NCI-H1436 (cell line): ENCODE data around the gene NEDD4L.

ENCODE experiments used
- DNase-seq: peaks from one replicate; lab custom pipeline; 2025; lab: John Stamatoyannopoulos, UW

NEDD4L gene

GRCh38 chr18:58349650-58350049 is 305.6 kb downstream of the NEDD4L start:
- DNase-seq, result no peak

GRCh38 chr18:58350526-58350925 is 306.5 kb downstream of the NEDD4L start:
- no peak for DNase-seq

DNA sequence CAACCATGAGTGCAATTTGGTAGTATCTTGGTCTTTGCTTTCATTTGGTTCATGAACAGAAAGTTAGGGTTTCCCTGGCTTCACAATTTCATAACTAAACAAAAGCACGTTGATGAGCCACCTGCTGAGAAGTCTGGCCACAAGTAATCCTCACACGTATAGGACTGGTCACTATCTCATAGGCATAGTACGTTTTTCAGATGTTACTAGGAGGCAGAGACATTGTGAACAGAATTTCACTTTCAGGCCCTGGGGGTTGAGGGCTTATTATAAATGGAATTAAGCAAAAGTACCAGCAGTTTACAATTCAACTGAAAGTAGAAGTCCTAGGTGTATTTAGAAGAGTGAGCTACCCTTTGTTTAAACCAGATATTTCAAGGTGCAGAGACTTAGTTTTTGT is 307.8 kb downstream of the NEDD4L start:
- DNase-seq, result no peak

- DNase-seq, result no peak
These were observed 309.6 kb downstream of the NEDD4L start for GRCh38 chr18:58353581-58353980.

GRCh38 chr18:58354051-58354450 is 310.0 kb downstream of the NEDD4L start:
- no peak for DNase-seq

- DNase-seq, result no peak
These were observed 310.8 kb downstream of the NEDD4L start for GRCh38 chr18:58354791-58355190.

DNA sequence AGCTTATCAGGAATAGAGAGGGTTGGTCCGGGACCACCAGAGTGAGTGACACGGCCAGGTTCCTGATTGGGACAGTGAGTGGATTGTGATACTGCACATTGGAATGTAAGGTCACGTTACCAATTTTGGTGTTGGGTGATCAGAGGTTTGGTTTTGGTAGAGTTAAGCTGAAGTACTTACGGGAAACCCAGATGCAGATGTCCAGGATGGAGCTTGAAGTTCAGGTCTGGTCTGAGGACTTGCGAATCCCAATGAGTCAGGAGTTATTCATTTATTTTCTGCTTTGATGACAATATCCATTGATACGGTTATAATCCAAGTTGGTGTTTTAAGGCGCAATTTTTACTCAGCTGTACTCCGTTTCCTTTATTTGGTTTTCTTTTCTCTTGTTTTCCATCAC is 311.2 kb downstream of the NEDD4L start:
- no peak for DNase-seq

DNA sequence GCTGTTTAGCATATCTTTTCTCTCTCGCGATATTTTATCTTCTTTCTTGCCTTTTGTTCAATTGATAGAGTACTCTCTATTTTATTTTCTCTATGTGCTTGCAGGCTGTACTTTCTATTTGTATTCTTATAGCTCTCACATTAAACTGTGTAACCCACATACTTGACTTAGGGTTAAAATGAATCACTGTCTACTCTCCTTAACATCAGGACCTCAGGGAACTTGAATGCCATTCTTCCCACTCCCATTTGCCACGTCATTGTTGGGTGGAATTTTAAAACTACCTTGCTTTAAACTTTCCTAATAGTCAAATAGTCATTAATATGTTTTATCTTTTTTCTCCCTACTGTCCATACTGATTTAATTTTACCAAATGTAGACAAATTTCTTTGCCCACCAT is 315.2 kb downstream of the NEDD4L start:
- no peak for DNase-seq

GRCh38 chr18:58359620-58360019 is 315.6 kb downstream of the NEDD4L start:
- DNase-seq, result no peak

DNA sequence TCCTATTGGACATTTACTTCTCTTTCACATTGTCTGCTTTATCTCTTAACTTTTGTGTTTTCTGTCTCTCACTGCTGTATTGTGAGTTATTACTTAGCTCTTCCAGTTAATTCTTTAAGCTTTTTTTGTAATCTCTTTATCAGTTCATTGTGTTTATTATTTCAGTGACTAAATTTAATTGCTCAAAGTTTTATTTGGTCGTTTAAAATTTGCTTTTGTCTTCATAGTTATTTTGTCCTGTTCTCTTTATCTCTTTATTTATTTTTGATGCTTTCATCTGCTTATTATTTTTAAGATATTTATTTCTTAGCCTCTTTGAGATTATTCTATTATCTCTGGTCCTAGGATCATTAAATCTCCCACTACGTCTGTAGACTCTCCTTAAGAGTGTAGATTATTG is 316.3 kb downstream of the NEDD4L start:
- no peak for DNase-seq

DNA sequence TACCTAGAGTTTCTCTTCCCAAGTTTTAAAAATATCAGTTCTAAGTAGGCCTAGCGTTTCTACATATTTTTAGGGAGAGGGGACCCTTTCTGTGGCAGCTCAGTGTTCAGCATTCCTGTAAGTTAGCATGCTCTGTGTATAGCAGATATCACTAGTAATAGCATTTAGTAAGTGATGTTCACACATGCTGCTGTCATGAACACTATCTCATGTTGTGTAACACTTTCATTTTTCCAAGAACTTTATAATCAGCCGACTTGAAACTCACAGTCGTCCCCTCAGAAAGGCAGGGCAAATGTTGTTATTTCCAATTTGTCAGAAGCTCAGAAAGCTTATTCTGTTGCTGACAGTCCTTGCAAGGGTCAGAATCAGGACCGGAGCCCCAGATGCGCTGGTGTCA is 317.2 kb downstream of the NEDD4L start:
- no peak for DNase-seq

DNA sequence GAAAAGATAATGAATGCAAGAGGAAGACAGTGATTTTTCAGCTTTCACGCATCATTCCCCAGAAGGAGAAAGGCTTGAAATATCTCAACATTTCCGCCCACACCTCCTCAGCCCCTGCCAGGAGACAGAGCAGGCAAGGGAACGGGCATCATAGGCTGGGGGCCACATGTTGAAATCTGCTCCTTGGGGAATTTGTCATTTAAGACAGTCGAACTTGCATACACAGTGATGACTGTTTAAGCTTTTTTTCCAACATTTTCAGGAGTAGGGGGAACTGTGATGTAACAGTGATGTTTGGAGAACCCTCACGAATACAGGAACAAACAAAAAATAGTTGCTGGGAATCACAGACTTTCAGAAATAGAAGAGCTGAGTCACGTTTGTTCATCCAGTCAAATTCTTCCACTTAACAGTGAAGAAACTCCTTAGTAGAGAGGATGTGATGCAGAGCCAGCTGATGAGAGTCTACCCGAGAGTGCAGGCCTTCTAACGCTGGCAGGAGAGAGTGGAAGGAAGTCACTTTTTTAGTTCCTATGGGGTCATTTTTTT is 318.1 kb downstream of the NEDD4L start:
- DNase-seq, result no peak

GRCh38 chr18:58362829-58363271 is 318.8 kb downstream of the NEDD4L start:
- DNase-seq, result no peak

DNA sequence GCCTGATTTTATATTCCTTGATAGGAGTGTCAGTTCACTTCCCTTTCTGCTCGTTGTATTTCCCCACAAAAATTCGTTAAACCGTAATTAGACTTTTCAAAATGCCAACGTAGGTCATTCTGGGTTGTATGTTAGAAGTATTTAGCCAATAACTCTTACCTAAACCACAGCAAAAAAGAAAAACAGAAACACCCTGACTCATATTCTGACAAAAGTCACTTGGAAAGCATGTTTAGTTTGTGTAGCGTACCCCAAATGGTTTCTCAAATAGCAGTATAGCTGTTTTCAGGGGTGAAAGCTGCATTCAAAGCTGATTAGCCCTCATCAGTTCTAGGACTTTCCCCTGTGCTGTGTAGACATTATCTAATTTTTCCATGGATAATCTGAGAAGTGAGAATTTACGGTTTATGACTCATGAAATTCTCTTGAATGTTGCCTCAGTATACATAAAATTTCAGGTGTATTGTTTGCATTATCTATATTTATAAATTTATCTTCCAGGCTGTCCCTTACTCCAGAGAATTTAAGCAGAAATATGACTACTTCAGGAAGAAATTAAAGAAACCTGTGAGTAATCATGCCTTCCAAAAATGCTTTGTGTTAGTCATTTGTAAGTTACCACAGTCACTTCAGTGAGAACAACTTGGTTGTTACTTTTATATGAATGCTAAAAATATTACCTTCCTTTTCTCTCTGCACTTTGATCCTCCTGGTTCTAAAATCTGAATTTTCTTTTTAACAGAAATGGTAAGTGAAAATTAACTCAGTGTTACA is 319.9 kb downstream of the NEDD4L start:
- DNase-seq, result no peak

DNA sequence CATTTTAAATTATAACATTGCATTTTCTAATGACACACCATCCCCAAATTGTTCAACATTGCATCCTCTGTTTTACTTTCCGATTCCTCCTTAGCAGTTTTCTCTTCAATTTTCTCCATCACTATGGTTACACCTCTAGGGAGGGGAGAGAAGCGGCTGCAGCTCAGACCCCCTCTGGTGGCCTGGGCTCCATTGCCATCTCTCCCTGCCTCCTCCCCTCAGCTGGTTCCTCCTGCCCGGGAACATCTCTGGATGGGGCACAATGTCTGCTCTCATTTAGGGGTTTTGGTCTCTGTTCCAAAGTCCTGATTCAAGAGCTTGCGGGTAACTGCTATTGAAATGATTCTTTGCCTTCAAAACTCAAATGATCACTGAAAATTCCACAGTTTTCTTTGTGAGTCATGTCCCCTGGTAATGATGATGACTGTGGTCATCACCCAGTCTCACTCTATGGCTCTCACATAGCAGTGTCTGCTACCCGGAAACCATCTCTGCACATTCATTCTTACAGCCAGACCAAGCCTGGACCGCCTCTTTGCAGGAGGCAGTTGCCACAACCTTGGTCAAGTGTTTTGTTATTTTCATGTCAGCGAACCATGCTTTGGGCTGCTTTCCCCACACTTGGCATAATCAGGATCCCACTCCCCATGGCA is 321.0 kb downstream of the NEDD4L start:
- no peak for DNase-seq

DNA sequence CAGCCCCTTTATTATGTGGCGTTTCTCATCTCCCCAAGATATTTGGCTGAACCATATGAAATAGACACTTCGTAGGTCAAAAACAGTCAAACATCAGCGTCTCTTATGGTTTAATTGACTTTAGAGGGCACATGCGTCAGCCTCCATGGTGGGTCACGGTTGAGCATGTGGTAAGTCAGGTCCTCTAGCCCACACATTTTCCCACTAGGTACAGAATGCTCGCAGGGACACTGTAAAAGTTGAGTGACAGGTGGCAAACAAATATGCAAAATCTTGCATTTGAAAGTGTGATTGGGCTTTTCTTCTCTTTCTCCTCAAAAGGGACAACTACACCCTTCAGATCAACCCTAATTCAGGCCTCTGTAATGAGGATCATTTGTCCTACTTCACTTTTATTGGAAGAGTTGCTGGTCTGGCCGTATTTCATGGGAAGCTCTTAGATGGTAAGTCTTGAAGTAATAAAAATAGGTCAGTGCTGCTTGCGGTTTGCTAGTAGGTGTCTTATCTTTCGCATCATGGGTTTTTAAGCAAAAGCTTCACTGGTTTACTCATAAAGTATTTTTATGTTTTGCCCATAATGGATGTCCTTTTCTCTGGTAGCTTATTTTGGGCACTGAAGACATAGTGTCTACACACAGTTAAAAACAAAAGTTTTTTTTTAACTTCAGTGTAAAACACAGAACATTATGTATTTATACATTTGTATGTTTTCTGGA is 323.6 kb downstream of the NEDD4L start:
- no peak for DNase-seq

DNA sequence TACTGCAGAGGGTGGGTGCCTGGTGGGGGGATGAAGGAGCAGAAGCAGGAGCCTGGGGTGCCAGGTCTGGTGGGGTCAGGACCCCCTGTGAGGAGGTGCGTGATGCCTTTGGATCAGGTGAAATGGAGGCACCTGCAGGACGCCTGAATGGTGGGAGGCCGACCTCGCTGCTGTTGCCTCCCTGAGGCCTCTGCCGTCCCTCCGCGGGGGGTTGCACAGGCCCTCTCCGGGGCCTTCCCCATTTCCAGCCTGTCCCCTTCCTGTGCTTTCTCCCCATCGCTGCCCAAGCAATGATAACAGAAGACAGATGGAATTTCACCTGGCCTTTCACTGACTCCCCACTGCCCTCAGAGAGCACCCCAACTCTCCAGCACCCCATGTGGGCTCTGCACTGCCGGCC is 325.6 kb downstream of the NEDD4L start:
- DNase-seq, result no peak

GRCh38 chr18:58370038-58370580 is 326.1 kb downstream of the NEDD4L start:
- DNase-seq, result no peak

GRCh38 chr18:58370612-58371011 is 326.6 kb downstream of the NEDD4L start:
- no peak for DNase-seq

- DNase-seq, result no peak
These were observed 329.5 kb downstream of the NEDD4L start for GRCh38 chr18:58373481-58373880.

GRCh38 chr18:58375051-58375450 is 331.0 kb downstream of the NEDD4L start:
- DNase-seq, result no peak
